GM12873 (cell line): ENCODE results near the gene DNA2.

Experiments used
- CTCF ChIP-seq: IDR thresholded peaks from 2 replicates; pipeline ENCODE4 v1.5.1; 2012; ENCODE audit warnings: low read depth, mild to moderate bottlenecking, moderate library complexity, low read length, control low read depth; ENCODE audit not compliant: insufficient read depth; ENCODE audit errors: missing control alignments

Gene DNA2

GRCh38 chr10:68470300-68470699 is 1.5 kb downstream of the DNA2 start:
- no peak for TF ChIP-seq CTCF

GRCh38 chr10:68469838-68470237 is 1.9 kb downstream of the DNA2 start:
- no peak for TF ChIP-seq CTCF

DNA sequence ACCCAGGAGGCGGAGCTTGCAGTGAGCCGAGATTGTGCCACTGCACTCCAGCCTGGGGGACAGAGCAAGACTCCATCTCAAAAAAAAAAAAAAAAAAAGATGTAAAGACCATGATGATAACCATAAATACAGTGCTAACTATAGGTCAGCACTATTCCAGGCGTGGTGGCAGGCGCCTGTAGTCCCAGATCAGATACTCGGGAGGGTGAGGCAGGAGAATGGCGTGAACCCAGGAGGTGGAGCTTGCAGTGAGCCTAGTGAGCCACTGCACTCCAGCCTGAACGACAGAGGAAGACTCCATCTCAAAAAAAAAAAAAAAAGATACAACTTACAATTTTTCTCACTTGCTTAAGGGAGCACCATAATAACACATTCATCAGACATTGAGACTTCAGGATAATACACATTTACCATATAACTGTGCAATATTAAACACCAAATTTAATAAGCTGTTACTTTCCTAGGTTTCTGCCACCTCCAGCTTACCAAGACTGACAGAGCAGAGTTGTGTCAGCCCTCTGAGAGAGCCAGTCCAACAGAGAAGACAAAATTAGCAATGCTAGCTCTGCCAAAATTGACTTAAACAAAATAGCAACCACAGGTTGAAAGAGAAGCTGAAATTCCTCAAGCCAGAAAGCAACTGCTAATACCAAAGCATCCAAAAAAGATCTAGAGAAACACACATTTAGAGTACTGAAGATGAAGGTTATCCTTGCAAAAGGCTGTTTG is 8.2 kb downstream of the DNA2 start:
- no peak for TF ChIP-seq CTCF

DNA sequence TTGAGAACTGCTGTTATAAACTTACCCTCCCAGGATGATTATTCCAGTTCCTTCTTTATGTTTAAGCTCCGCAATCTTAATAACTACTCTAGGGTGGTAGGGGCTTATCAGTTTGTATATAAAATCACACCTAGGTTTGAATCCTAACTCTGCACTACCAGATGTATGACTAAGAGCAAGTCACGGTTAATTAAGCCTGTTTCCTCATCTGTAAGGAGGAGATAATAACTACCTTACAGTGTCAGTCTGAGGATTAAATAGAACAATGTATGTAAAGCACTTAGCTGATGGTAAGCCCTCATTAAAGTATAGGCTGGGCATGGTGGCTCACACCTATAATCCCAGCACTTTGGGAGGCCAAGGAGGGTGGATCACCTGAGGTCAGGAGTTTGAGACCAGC is 9.2 kb downstream of the DNA2 start:
- TF ChIP-seq CTCF, result no peak

- no peak for TF ChIP-seq CTCF
Observed at GRCh38 chr10:68461032-68461431, 10.7 kb downstream of the DNA2 start.

GRCh38 chr10:68446179-68446578 is 25.6 kb downstream of the DNA2 start:
- TF ChIP-seq CTCF, result no peak

DNA sequence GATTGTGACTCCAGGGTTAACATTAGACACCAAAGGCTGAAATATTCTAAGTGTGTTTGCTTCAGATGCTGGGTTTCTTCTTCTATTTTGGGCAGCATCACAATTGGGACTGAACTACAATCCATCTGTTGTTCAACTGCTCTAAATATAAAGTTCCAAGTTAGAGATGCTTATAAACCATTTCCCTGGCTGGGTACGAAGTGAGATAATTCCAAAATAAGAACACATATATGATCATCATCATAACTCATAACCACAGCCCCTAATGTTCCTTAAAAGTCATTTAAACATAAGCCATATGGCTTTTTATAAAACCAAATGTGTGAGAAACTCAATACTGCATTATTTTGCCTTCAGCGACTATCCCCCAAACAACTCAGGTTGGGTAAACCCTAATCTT is 28.8 kb downstream of the DNA2 start:
- no peak for TF ChIP-seq CTCF
